Measurements from ENCODE around the gene C2orf49.

GRCh38 chr2:105307550-105307949, 29.8 kb upstream of the C2orf49 start:
- TF ChIP-seq PTBP1 (IDR thresholded peaks at IDR 0.05; ENCODE audit: low read depth, low read length) (no peak), CTCF (IDR thresholded peaks at IDR 0.05 in 2 of 3, conservative IDR thresholded peaks at IDR 0.05 in 1 of 3; ENCODE audit: insufficient read depth in 2 of 3, low read depth in 1 of 3, low read length in 3 of 3) (no peak), NR3C1 (CRISPR knock-in tag; IDR thresholded peaks at IDR 0.05) (no peak), ZFP30 (CRISPR knock-in tag; IDR thresholded peaks at IDR 0.05; ENCODE audit: borderline replicate concordance) (no peak), RAD21 (CRISPR knock-in tag; conservative IDR thresholded peaks at IDR 0.05 in 1 of 2, IDR thresholded peaks at IDR 0.05 in 1 of 2) (no peak), HDAC2 (IDR thresholded peaks at IDR 0.05) (no peak), CHD7 (IDR thresholded peaks at IDR 0.05; ENCODE audit: low read depth, low read length) (no peak), ZNF512 (tag; IDR thresholded peaks at IDR 0.05) (no peak), PREB (CRISPR knock-in tag; IDR thresholded peaks at IDR 0.05) (no peak)

Measured in K562 (cell line).